Stimulated activated CD4-positive, alpha-beta T cell treated with anti-CD3 and anti-CD28 coated beads, Interleukin-12 subunit alpha, Interleukin-12 subunit beta, amount 100 ng/mL, for 48 hours (primary cell): Measurements from ENCODE around the gene CEP83.
"Not testable (repeated sequence)": the region's sequence is repeated elsewhere in the genome, so short reads cannot be mapped to it uniquely, and the experiment has no call there.

Experiments
- DNase-seq, 3 donors: peaks; one replicate each; pipeline ENCODE4 v3.0.0-alpha.2; 2020; ENCODE audit warnings: low read depth in 2 of 3, low spot score in 1 of 3

The CEP83 gene

GRCh38 chr12:94433744-94434143, 25.9 kb downstream of the CEP83 start:
- DNase-seq = no peak

GRCh38 chr12:94430304-94430703, 29.4 kb downstream of the CEP83 start:
- no peak for DNase-seq

- DNase-seq = no peak
Measured at GRCh38 chr12:94429633-94430032, 30.0 kb downstream of the CEP83 start.

- DNase-seq = no peak
Measured at GRCh38 chr12:94429191-94429590, 30.5 kb downstream of the CEP83 start.

GRCh38 chr12:94427501-94428381, 31.9 kb downstream of the CEP83 start:
- no peak for DNase-seq

GRCh38 chr12:94426049-94426448, 33.6 kb downstream of the CEP83 start:
- no peak for DNase-seq

GRCh38 chr12:94424830-94425229, 34.8 kb downstream of the CEP83 start:
- DNase-seq = not testable (repeated sequence)

GRCh38 chr12:94421868-94422740, 37.6 kb downstream of the CEP83 start:
- no peak for DNase-seq

GRCh38 chr12:94418517-94418916, 41.1 kb downstream of the CEP83 start:
- DNase-seq = no peak

- DNase-seq = no peak
Measured at GRCh38 chr12:94416613-94417012, 43.1 kb downstream of the CEP83 start.

- DNase-seq = no peak
Measured at GRCh38 chr12:94415066-94415465, 44.6 kb downstream of the CEP83 start.

GRCh38 chr12:94405413-94406116, 54.1 kb downstream of the CEP83 start:
- DNase-seq = no peak

GRCh38 chr12:94404854-94405253, 54.8 kb downstream of the CEP83 start:
- DNase-seq = no peak

GRCh38 chr12:94401326-94401725, 58.3 kb downstream of the CEP83 start:
- no peak for DNase-seq

GRCh38 chr12:94398685-94399084, 61.0 kb downstream of the CEP83 start:
- not testable (repeated sequence) for DNase-seq

GRCh38 chr12:94397401-94397800, 62.3 kb downstream of the CEP83 start:
- no peak for DNase-seq

- DNase-seq = not testable (repeated sequence)
Measured at GRCh38 chr12:94396014-94396413, 63.7 kb downstream of the CEP83 start.

GRCh38 chr12:94390130-94390485, 69.6 kb downstream of the CEP83 start:
- DNase-seq = no peak

GRCh38 chr12:94389482-94390129, 70.1 kb downstream of the CEP83 start:
- not testable (repeated sequence) for DNase-seq

GRCh38 chr12:94386422-94386821, 73.2 kb downstream of the CEP83 start:
- DNase-seq = no peak

GRCh38 chr12:94384030-94384429, 75.6 kb downstream of the CEP83 start:
- no peak for DNase-seq
